Measurements from ENCODE around the gene CCND1. TPM values are rescaled to one million over a fixed set of nuclear protein-coding genes. Genes with fewer than 3 reads are reported as not detected.

The CCND1 gene
- polyA plus RNA-seq, 1 experiment = 249 TPM

DNA sequence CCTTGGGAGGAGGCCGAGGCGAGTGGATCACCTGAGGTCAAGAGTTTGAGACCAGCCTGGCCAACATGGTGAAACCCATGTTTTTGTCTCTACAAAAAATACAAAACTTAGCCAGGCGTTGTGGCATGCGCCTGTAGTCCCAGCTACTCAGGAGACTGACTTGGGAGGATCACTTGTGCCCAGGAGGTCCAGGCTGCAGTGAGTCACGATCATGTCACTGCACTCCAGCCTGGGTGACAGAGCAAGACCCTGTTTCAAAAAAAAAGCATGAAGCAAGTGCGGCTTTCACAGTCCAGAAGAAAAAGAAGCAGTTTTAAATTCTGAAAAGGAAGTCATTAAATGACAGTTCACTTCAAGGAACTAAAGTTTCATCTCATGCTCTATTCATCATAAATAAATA, 41.3 kb downstream of the CCND1 start:
- Histone ChIP-seq H3K4me3 (ENCODE audit: low read depth, low read length) (no peak overlapping the region), H3K9me3 (ENCODE audit: control insufficient read depth, insufficient read depth, low read length) (peaks cover 3% of the 10 kb centered on the region; the same call in 1 of the 2 replicates), H3K27ac (ENCODE audit: low read depth, low read length) (no peak overlapping the region), H3K27me3 (ENCODE audit: control insufficient read depth, insufficient read depth, low read length) (peaks cover 5% of the 10 kb centered on the region)
- CTCF ChIA-PET = no interaction called here
- TF ChIP-seq, protein P1, sequence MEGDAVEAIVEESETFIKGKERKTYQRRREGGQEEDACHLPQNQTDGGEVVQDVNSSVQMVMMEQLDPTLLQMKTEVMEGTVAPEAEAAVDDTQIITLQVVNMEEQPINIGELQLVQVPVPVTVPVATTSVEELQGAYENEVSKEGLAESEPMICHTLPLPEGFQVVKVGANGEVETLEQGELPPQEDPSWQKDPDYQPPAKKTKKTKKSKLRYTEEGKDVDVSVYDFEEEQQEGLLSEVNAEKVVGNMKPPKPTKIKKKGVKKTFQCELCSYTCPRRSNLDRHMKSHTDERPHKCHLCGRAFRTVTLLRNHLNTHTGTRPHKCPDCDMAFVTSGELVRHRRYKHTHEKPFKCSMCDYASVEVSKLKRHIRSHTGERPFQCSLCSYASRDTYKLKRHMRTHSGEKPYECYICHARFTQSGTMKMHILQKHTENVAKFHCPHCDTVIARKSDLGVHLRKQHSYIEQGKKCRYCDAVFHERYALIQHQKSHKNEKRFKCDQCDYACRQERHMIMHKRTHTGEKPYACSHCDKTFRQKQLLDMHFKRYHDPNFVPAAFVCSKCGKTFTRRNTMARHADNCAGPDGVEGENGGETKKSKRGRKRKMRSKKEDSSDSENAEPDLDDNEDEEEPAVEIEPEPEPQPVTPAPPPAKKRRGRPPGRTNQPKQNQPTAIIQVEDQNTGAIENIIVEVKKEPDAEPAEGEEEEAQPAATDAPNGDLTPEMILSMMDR (IDR thresholded peaks at IDR 0.05; ENCODE audit: low read depth, low read length) = no peak
- POLR2A ChIA-PET = no interaction called here
- DNase-seq (ENCODE audit: low read depth, low spot score) = no peak

DNA sequence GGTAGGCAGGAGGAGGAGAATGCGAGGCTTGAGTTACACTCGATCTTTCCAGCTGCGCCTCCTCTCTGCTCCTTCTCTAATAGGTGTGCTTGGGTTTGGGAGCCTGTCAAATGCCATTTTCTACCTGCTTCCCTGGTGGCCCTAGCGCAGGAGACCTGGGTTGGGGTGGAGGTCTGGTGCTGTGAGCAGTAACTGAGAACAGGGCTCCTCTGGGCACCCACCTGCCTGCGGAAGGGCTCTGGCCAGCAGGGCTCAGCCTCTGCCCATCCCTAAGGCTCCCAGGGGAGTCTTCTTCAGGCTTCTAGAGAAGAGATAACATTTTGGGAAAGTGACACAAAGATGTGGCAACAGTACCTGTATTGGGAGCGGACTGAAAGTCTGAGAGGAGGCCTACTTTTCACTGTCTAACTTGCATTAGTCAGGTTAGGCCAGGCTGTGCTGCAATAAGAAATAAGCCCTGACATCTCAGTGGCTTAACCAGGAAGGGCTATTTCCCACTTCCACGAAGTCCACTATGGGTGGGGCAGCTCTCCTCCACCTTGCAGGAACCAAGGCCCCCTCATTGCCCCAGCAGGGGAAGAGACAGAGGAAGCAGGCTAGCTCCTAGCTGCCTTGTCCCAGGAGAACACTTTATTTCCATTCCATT, 41.8 kb downstream of the CCND1 start:
- no peak for DNase-seq (ENCODE audit: low read depth, low spot score)
- Histone ChIP-seq H3K27me3 (ENCODE audit: control insufficient read depth, insufficient read depth, low read length) (peaks cover 5% of the 10 kb centered on the region), H3K27ac (ENCODE audit: low read depth, low read length) (no peak overlapping the region), H3K9me3 (ENCODE audit: control insufficient read depth, insufficient read depth, low read length) (peaks cover 3% of the 10 kb centered on the region; the same call in 1 of the 2 replicates), H3K4me3 (ENCODE audit: low read depth, low read length) (no peak overlapping the region)
- ChIA-PET CTCF (no interaction called here), POLR2A (no interaction called here)
- TF ChIP-seq, protein P1 (IDR thresholded peaks at IDR 0.05; ENCODE audit: low read depth, low read length) = no peak

DNA sequence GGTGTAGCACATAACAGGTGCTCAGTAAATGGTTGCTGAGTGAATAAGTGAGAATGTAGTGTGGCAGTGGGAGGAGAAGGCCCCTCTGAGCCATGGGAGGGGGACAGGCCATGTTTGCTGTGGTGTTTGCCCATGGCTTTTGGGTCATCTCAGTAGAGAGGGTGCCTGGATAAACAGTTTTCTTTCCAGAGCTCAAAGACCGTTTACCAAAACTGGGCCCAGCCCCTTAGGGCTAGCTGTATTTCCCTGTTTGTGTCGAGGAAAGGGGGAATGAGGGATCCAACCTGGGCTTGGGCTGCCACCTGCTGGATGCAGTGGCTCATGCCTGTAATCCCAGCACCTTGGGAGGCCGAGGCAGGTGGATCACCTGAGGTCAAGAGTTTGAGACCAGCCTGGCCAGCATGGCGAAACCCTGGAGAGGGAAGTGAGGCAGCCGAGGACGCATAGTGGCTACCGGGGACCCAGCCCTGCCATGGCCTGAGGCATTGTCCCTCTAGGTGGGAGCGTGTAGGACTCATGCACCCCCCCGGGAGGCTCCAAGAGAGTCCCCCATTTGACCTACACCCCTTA, 42.9 kb downstream of the CCND1 start:
- ChIA-PET POLR2A (interaction anchor here (0.7 kb wide), 1 partner anchor 757 kb away, joined by 4 read pairs; no protein-coding TSS in a partner anchor), CTCF (interaction anchor here (0.6 to 1.2 kb wide), 4 partner anchors 13 to 579 kb away, joined by 3 to 4 read pairs (median 4); no protein-coding TSS in a partner anchor)
- no peak for DNase-seq (ENCODE audit: low read depth, low spot score)
- Histone ChIP-seq H3K27me3 (ENCODE audit: control insufficient read depth, insufficient read depth, low read length) (peaks cover 5% of the 10 kb centered on the region), H3K4me3 (ENCODE audit: low read depth, low read length) (no peak overlapping the region), H3K27ac (ENCODE audit: low read depth, low read length) (no peak overlapping the region), H3K9me3 (ENCODE audit: control insufficient read depth, insufficient read depth, low read length) (peaks cover 3% of the 10 kb centered on the region; the same call in 1 of the 2 replicates)
- TF ChIP-seq, protein P1 (IDR thresholded peaks at IDR 0.05; ENCODE audit: low read depth, low read length) = peak; percentile 33

DNA sequence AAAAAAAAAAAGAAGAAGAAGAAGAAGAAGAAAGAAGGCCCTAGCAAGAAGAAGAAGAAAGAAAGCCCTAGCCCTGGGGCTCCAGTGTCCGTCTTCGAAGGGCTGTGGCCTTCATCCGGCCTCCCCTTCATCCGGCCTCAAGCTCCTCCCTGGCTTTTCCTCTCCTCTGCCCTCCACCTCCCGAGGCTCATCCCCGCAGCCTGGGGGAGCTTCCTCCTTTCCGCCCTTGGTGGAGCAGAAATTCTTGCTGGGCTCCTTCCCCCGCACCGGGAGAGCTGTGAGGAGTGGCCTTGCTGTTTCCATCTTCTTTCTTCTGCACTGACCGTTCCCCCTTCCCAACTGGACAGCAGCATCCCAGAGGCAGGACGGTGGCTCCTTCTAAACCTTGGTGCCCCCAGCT, 43.7 kb downstream of the CCND1 start:
- POLR2A ChIA-PET = interaction anchor here (0.7 kb wide), 1 partner anchor 756 kb away, joined by 4 read pairs; no protein-coding TSS in a partner anchor
- peaks cover 3% of the 10 kb centered on the region; the same call in 1 of the 2 replicates for H3K9me3 ChIP-seq (ENCODE audit: control insufficient read depth, insufficient read depth, low read length)
- DNase-seq (ENCODE audit: low read depth, low spot score) = no peak

More for the DNA sequence above, 43.7 kb downstream of the CCND1 start:
- no peak overlapping the region for H3K4me3 ChIP-seq (ENCODE audit: low read depth, low read length)
- TF ChIP-seq, protein P1 (IDR thresholded peaks at IDR 0.05; ENCODE audit: low read depth, low read length) = no peak
- peaks cover 5% of the 10 kb centered on the region for H3K27me3 ChIP-seq (ENCODE audit: control insufficient read depth, insufficient read depth, low read length)
- CTCF ChIA-PET = interaction anchor here (0.6 to 1.2 kb wide), 3 partner anchors 115 to 580 kb away, joined by 3 to 4 read pairs (median 3); no protein-coding TSS in a partner anchor
- no peak overlapping the region for H3K27ac ChIP-seq (ENCODE audit: low read depth, low read length)
